Mesendoderm (in vitro differentiated cells): ENCODE results near the gene SLIT3.

Source experiments
- DNase-seq: peaks from one replicate; pipeline ENCODE4 v3.0.0; 2013
- H2AK5ac ChIP-seq: 2 replicates; pipeline ENCODE4 v1.6.1; 2013; ENCODE audit warnings: low read length, inconsistent platforms
- H2BK120ac ChIP-seq: 2 replicates; pipeline ENCODE4 v1.6.1; 2013; ENCODE audit warnings: low read depth, mild to moderate bottlenecking, low read length, moderate library complexity, mixed read lengths
- H2BK15ac ChIP-seq: replicated peaks from 2 replicates; pipeline ENCODE4 v1.6.1; 2013; ENCODE audit warnings: low read depth, mild to moderate bottlenecking, moderate library complexity
- H2BK5ac ChIP-seq: 2 replicates; pipeline ENCODE4 v1.6.1; 2013; ENCODE audit warnings: low read length, inconsistent platforms
- H3K18ac ChIP-seq: 2 replicates; pipeline ENCODE4 v1.6.1; 2013; ENCODE audit warnings: mild to moderate bottlenecking, low read length, mixed read lengths
- H3K23ac ChIP-seq: one replicate; pipeline ENCODE4 v1.6.1; 2013; ENCODE audit warnings: low read length
- H3K27ac ChIP-seq: 2 replicates; pipeline ENCODE4 v1.5.1; 2013; ENCODE audit warnings: low read depth, mild to moderate bottlenecking, inconsistent platforms, low read length, moderate library complexity
- H3K27me3 ChIP-seq: 2 replicates; pipeline ENCODE4 v1.6.1; 2013; ENCODE audit warnings: low read length, control low read depth, mild to moderate bottlenecking, inconsistent platforms; ENCODE audit not compliant: insufficient read depth, poor library complexity
- H3K36me3 ChIP-seq: 2 replicates; pipeline ENCODE4 v1.6.1; 2013; ENCODE audit warnings: low read length, inconsistent platforms; ENCODE audit not compliant: control insufficient read depth, insufficient read depth
- H3K4ac ChIP-seq: one replicate; pipeline ENCODE4 v1.6.1; 2013; ENCODE audit warnings: low read depth, mild to moderate bottlenecking, low read length, moderate library complexity
- H3K4me1 ChIP-seq: 2 replicates; pipeline ENCODE4 v1.6.1; 2013; ENCODE audit warnings: low read depth, low read length, inconsistent platforms; ENCODE audit not compliant: control insufficient read depth
- H3K4me2 ChIP-seq: 2 replicates; pipeline ENCODE4 v1.6.1; 2013; ENCODE audit warnings: low read length
- H3K4me3 ChIP-seq: 2 replicates; pipeline ENCODE4 v1.5.1; 2013; ENCODE audit warnings: mild to moderate bottlenecking, low read length
- H3K56ac ChIP-seq: one replicate; pipeline ENCODE4 v1.6.1; 2013; ENCODE audit warnings: low read length
- H3K79me1 ChIP-seq: 2 replicates; pipeline ENCODE4 v1.6.1; 2013; ENCODE audit warnings: low read length, inconsistent platforms
- H3K79me2 ChIP-seq: 2 replicates; pipeline ENCODE4 v1.6.1; 2013; ENCODE audit warnings: mild to moderate bottlenecking, low read length; ENCODE audit not compliant: control insufficient read depth, insufficient read depth
- H3K9ac ChIP-seq: 2 replicates; pipeline ENCODE4 v1.6.1; 2013; ENCODE audit warnings: low read length, inconsistent platforms
- H4K5ac ChIP-seq: one replicate; pipeline ENCODE4 v1.6.1; 2013; ENCODE audit warnings: low read length
- H4K8ac ChIP-seq: one replicate; pipeline ENCODE4 v1.6.1; 2013; ENCODE audit warnings: low read depth, mild to moderate bottlenecking, control low read depth, low read length, moderate library complexity
- WGBS: extraction: QIAGEN DNeasy Blood & Tissue Kit; methylation state at CpG from one replicate; pipeline ENCODE4 v1.1.7; 2013; ENCODE audit warnings: low lambda C conversion rate, missing lambda C conversion rate; ENCODE audit not compliant: insufficient coverage; ENCODE audit errors: extremely low coverage; 5-methylcytosine and 5-hydroxymethylcytosine counted together

Gene SLIT3

GRCh38 chr5:168778536-168778935, 522.4 kb downstream of the SLIT3 start:
- Histone ChIP-seq H2BK15ac (no peak overlapping the region), H3K4me1 (no peaks in the 10 kb centered on the region), H3K4me3 (no peak overlapping the region), H3K18ac (no peak overlapping the region), H3K27me3 (no peaks in the 10 kb centered on the region), H3K36me3 (no peaks in the 10 kb centered on the region), H2BK5ac (no peak overlapping the region), H3K79me2 (no peaks in the 10 kb centered on the region), H4K8ac (no peak overlapping the region), H3K9ac (no peak overlapping the region), H3K79me1 (no peaks in the 10 kb centered on the region), H3K4ac (no peak overlapping the region), H2AK5ac (no peak overlapping the region), H4K5ac (no peak overlapping the region), H2BK120ac (no peak overlapping the region), H3K23ac (no peak overlapping the region), H3K4me2 (no peak overlapping the region), H3K27ac (no peak overlapping the region), H3K56ac (no peak overlapping the region)
- no peak for DNase-seq
- WGBS, result no CpG with 5 or more reads among the region's 10 CpGs

DNA sequence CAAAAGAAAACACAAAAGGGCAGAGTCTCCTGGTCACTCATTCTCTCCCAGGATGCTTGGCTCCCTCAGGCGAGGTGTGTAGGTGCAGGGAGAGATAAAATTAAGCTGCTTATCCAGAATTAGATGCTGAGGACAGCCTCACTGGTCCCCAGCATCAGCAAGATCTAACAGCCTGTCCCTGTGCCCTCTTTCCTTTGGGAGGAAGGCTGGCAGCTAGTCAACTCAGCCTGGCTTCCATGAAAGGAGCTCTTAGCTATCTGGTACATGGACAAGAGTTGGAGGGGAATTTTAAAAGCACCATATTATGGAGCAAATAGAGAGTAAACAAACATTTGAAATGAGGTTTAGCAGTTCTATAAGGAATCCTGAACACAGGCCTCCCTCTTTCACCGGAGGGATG, 523.3 kb downstream of the SLIT3 start:
- no peak overlapping the region for H2BK15ac ChIP-seq
- no peak for DNase-seq
- no peaks in the 10 kb centered on the region for H3K79me1 ChIP-seq
- H3K18ac ChIP-seq, result no peak overlapping the region
- no peaks in the 10 kb centered on the region for H3K27me3 ChIP-seq
- no peak overlapping the region for H3K9ac ChIP-seq
- H2BK120ac ChIP-seq, result no peak overlapping the region
- H4K8ac ChIP-seq, result no peak overlapping the region
- H2BK5ac ChIP-seq, result no peak overlapping the region
- no peaks in the 10 kb centered on the region for H3K4me1 ChIP-seq
- H3K79me2 ChIP-seq, result no peaks in the 10 kb centered on the region
- H3K4me2 ChIP-seq, result no peak overlapping the region
- H3K27ac ChIP-seq, result no peak overlapping the region
- no CpG with 5 or more reads among the region's 2 CpGs for WGBS
- H4K5ac ChIP-seq, result no peak overlapping the region
- H3K23ac ChIP-seq, result no peak overlapping the region
- no peak overlapping the region for H3K4me3 ChIP-seq
- no peak overlapping the region for H3K56ac ChIP-seq
- H2AK5ac ChIP-seq, result no peak overlapping the region
- H3K36me3 ChIP-seq, result no peaks in the 10 kb centered on the region
- H3K4ac ChIP-seq, result no peak overlapping the region

GRCh38 chr5:168776070-168776469, 524.9 kb downstream of the SLIT3 start:
- Histone ChIP-seq H3K9ac (no peak overlapping the region), H3K4me2 (no peak overlapping the region), H3K27me3 (no peaks in the 10 kb centered on the region), H3K4me1 (no peaks in the 10 kb centered on the region), H2AK5ac (no peak overlapping the region), H3K56ac (no peak overlapping the region), H3K36me3 (no peaks in the 10 kb centered on the region), H2BK120ac (no peak overlapping the region), H3K79me1 (no peaks in the 10 kb centered on the region), H3K79me2 (no peaks in the 10 kb centered on the region), H3K18ac (no peak overlapping the region), H3K27ac (no peak overlapping the region), H2BK5ac (no peak overlapping the region), H3K23ac (no peak overlapping the region), H3K4me3 (no peak overlapping the region), H4K8ac (no peak overlapping the region), H3K4ac (no peak overlapping the region), H2BK15ac (no peak overlapping the region), H4K5ac (no peak overlapping the region)
- DNase-seq, result no peak
- no CpG with 5 or more reads among the region's 9 CpGs for WGBS

GRCh38 chr5:168773226-168773625, 527.7 kb downstream of the SLIT3 start:
- no CpG with 5 or more reads among the region's 9 CpGs for WGBS
- no peak for DNase-seq
- Histone ChIP-seq H2BK120ac (no peak overlapping the region), H4K8ac (no peak overlapping the region), H3K56ac (no peak overlapping the region), H3K36me3 (no peaks in the 10 kb centered on the region), H4K5ac (no peak overlapping the region), H3K23ac (no peak overlapping the region), H2AK5ac (no peak overlapping the region), H3K27ac (no peak overlapping the region), H3K79me2 (no peaks in the 10 kb centered on the region), H3K79me1 (no peaks in the 10 kb centered on the region), H3K27me3 (no peaks in the 10 kb centered on the region), H3K18ac (no peak overlapping the region), H3K4me3 (no peak overlapping the region), H3K9ac (no peak overlapping the region), H3K4me2 (no peak overlapping the region), H3K4me1 (no peaks in the 10 kb centered on the region), H2BK5ac (no peak overlapping the region), H2BK15ac (no peak overlapping the region), H3K4ac (no peak overlapping the region)

DNA sequence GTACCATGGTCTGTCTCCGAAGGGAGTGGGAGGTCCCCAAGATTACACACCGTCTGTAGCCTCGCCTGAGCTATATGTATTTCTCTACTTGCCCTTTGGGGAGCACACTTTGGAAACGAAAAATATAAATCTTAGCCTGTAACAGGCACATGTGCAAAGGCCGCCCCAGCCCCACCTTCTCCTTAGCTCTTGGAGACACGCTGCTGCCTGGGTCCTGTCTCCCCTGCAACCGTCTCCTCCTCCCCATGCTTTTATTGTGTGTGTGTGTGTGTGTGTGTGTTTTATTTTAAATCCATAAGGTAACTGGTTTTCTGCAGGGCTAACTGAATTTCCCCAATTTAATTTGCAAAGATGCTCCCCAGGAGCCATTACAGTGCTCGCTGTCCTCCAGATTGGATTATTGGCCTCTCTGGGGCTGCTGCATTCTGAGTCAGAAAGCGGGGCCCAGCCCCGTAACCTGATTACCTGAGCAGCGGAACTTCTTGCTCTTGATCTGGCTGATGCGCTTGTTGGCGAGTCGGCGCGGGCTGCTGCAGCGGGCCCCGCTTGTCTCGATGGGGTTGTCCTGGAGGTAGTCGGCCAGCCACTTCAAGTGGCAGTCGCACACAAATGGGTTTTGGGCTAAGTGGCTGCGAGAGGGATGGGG, 528.5 kb downstream of the SLIT3 start:
- Histone ChIP-seq H3K36me3 (no peaks in the 10 kb centered on the region), H4K5ac (no peak overlapping the region), H3K79me1 (no peaks in the 10 kb centered on the region), H2BK15ac (no peak overlapping the region), H2BK120ac (no peak overlapping the region), H3K4ac (no peak overlapping the region), H4K8ac (no peak overlapping the region), H3K9ac (no peak overlapping the region), H3K4me3 (no peak overlapping the region), H3K27ac (no peak overlapping the region), H3K4me1 (no peaks in the 10 kb centered on the region), H3K56ac (no peak overlapping the region), H3K18ac (no peak overlapping the region), H2AK5ac (no peak overlapping the region), H3K79me2 (no peaks in the 10 kb centered on the region), H3K27me3 (no peaks in the 10 kb centered on the region), H3K4me2 (no peak overlapping the region), H3K23ac (peak overlapping the region; percentile 37), H2BK5ac (no peak overlapping the region)
- no CpG with 5 or more reads among the region's 22 CpGs for WGBS
- no peak for DNase-seq

DNA sequence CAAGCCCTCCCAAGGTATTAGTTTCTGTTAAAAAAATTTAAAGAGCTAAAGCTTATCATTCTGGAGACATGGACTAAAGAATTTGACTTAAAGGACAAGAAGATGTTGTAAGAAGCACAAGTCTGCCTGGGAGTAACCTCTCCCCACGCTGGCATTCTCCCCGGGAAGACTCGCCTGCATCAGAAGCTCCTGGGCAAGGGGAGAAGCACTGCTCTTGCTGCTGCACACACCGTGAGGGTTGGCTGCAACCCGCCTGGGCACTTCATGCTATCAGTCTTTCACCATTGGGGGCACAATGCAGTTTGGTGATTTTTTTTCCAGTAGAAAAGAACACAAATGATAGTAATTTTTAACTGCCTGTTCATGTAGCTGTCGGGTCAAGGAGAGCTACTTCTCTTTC, 529.3 kb downstream of the SLIT3 start:
- H3K56ac ChIP-seq, result no peak overlapping the region
- H3K23ac ChIP-seq, result no peak overlapping the region
- no peak overlapping the region for H2BK15ac ChIP-seq
- H2BK5ac ChIP-seq, result no peak overlapping the region
- H3K27ac ChIP-seq, result no peak overlapping the region
- no peak overlapping the region for H2BK120ac ChIP-seq
- H3K18ac ChIP-seq, result no peak overlapping the region
- H3K79me2 ChIP-seq, result no peaks in the 10 kb centered on the region
- H3K4me1 ChIP-seq, result no peaks in the 10 kb centered on the region
- H3K4me3 ChIP-seq, result no peak overlapping the region
- WGBS, result no CpG with 5 or more reads among the region's 6 CpGs
- H4K8ac ChIP-seq, result no peak overlapping the region
- no peak overlapping the region for H4K5ac ChIP-seq
- no peak overlapping the region for H2AK5ac ChIP-seq
- no peaks in the 10 kb centered on the region for H3K79me1 ChIP-seq
- no peak overlapping the region for H3K4me2 ChIP-seq
- H3K36me3 ChIP-seq, result no peaks in the 10 kb centered on the region
- no peak overlapping the region for H3K4ac ChIP-seq
- DNase-seq, result no peak
- H3K27me3 ChIP-seq, result no peaks in the 10 kb centered on the region
- H3K9ac ChIP-seq, result no peak overlapping the region
